Activated T-cell treated with anti-CD3 and anti-CD28 coated beads for 48 hours (primary cell): ENCODE measurements around the gene TM2D3.

Experiments used
- DNase-seq: peaks from one replicate; pipeline ENCODE4 v3.0.0-alpha.2; 2020; ENCODE audit warnings: low read depth

Gene TM2D3

GRCh38 chr15:101623367-101624304 is 28.5 kb downstream of the TM2D3 start:
- no peak for DNase-seq

GRCh38 chr15:101621961-101622360 is 30.2 kb downstream of the TM2D3 start:
- no peak for DNase-seq

GRCh38 chr15:101620671-101621070 is 31.5 kb downstream of the TM2D3 start:
- DNase-seq, result no peak

GRCh38 chr15:101619615-101619865 is 32.6 kb downstream of the TM2D3 start:
- no peak for DNase-seq

- no peak for DNase-seq
Measured at GRCh38 chr15:101618851-101619614, 33.1 kb downstream of the TM2D3 start.

- no peak for DNase-seq
Measured at GRCh38 chr15:101618076-101618475, 34.1 kb downstream of the TM2D3 start.

GRCh38 chr15:101617390-101617965 is 34.7 kb downstream of the TM2D3 start:
- DNase-seq, result no peak

- no peak for DNase-seq
Measured at GRCh38 chr15:101615986-101616848, 36.0 kb downstream of the TM2D3 start.

- no peak for DNase-seq
Measured at GRCh38 chr15:101615414-101615985, 36.7 kb downstream of the TM2D3 start.

GRCh38 chr15:101614761-101615160 is 37.4 kb downstream of the TM2D3 start:
- no peak for DNase-seq

- DNase-seq, result no peak
Measured at GRCh38 chr15:101614001-101614585, 38.1 kb downstream of the TM2D3 start.

- DNase-seq, result no peak
Measured at GRCh38 chr15:101613130-101614000, 38.8 kb downstream of the TM2D3 start.

GRCh38 chr15:101612676-101613075 is 39.5 kb downstream of the TM2D3 start:
- no peak for DNase-seq

GRCh38 chr15:101611580-101612299 is 40.4 kb downstream of the TM2D3 start:
- DNase-seq, result no peak

- no peak for DNase-seq
Measured at GRCh38 chr15:101611007-101611406, 41.2 kb downstream of the TM2D3 start.

- DNase-seq, result no peak
Measured at GRCh38 chr15:101610611-101611000, 41.6 kb downstream of the TM2D3 start.

- DNase-seq, result no peak
Measured at GRCh38 chr15:101609742-101610610, 42.2 kb downstream of the TM2D3 start.

GRCh38 chr15:101608201-101608600 is 44.0 kb downstream of the TM2D3 start:
- DNase-seq, result no peak

- DNase-seq, result no peak
Measured at GRCh38 chr15:101607108-101607507, 45.1 kb downstream of the TM2D3 start.
